Liver (tissue), 9 donors: ENCODE results near the gene AHRR. TPM values are rescaled to one million over a fixed set of nuclear protein-coding genes. Genes with fewer than 3 reads are reported as not detected.

Source experiments
- DNase-seq: peaks from one replicate; pipeline ENCODE4 v3.0.0-alpha.2; 2017; ENCODE audit warnings: low spot score
- H3K27ac ChIP-seq, 2 donors: one replicate each; pipeline ENCODE4 v1.7.0; 2013; ENCODE audit warnings: inconsistent platforms in 2 of 2, low read length in 2 of 2, control low read depth in 1 of 2, low read depth in 1 of 2, mild to moderate bottlenecking in 1 of 2
- H3K27me3 ChIP-seq, 4 donors: one replicate each; pipeline versions ENCODE4 v1.6.1 to v1.7.0; 2013; ENCODE audit warnings: low read length in 3 of 4, inconsistent platforms in 1 of 4, mild to moderate bottlenecking in 1 of 4, moderate library complexity in 1 of 4; ENCODE audit not compliant: control insufficient read depth in 4 of 4, insufficient read depth in 4 of 4
- H3K36me3 ChIP-seq, 4 donors: one replicate each; pipeline versions ENCODE4 v1.6.1 to v1.7.0; 2013; ENCODE audit warnings: low read length in 3 of 4, mild to moderate bottlenecking in 3 of 4, low read depth in 1 of 4, moderate library complexity in 1 of 4; ENCODE audit not compliant: control insufficient read depth in 4 of 4, insufficient read depth in 3 of 4
- H3K4me1 ChIP-seq, 4 donors: one replicate each; pipeline versions ENCODE4 v1.6.1 to v1.7.0; 2013; ENCODE audit warnings: low read length in 3 of 4, mild to moderate bottlenecking in 3 of 4, moderate library complexity in 1 of 4; ENCODE audit not compliant: control insufficient read depth in 4 of 4, insufficient read depth in 4 of 4
- H3K4me3 ChIP-seq, 3 donors: one replicate each; pipeline versions ENCODE4 v1.6.1 to v1.7.0; 2013; ENCODE audit warnings: low read length in 3 of 3, control low read depth in 1 of 3, low read depth in 1 of 3, mild to moderate bottlenecking in 1 of 3
- H3K9ac ChIP-seq, 2 donors: one replicate each; pipeline ENCODE4 v1.7.0; 2013; ENCODE audit warnings: low read length in 2 of 2, mild to moderate bottlenecking in 2 of 2, moderate library complexity in 2 of 2, control low read depth in 1 of 2, low read depth in 1 of 2
- H3K9me3 ChIP-seq, 4 donors: one replicate each; pipeline versions ENCODE4 v1.6.1 to v1.7.0; 2013; ENCODE audit warnings: low read length in 3 of 4; ENCODE audit not compliant: control insufficient read depth in 4 of 4
- EGR1 ChIP-seq, 2 donors: IDR thresholded peaks; 2 replicates each; pipeline ENCODE4 v1.6.1; 2016 to 2018; ENCODE audit warnings: antibody characterized with exemption in 2 of 2, low read depth in 2 of 2
- FOXA1 ChIP-seq: IDR thresholded peaks from 2 replicates; pipeline ENCODE4 v1.6.1; 2016; ENCODE audit warnings: antibody characterized with exemption
- FOXA2 ChIP-seq: IDR thresholded peaks from 2 replicates; pipeline ENCODE4 v1.6.1; 2016; ENCODE audit warnings: antibody characterized with exemption
- GABPA ChIP-seq, 2 donors: IDR thresholded peaks in 1 of 2; conservative IDR thresholded peaks in 1 of 2; 2 replicates each; pipeline ENCODE4 v1.6.1; 2016; ENCODE audit warnings: antibody characterized with exemption in 2 of 2, mild to moderate bottlenecking in 1 of 2, moderate library complexity in 1 of 2
- HNF4A ChIP-seq, 2 donors: conservative IDR thresholded peaks; 2 replicates each; pipeline ENCODE4 v1.6.1; 2016; ENCODE audit warnings: antibody characterized with exemption in 2 of 2, mild to moderate bottlenecking in 2 of 2
- HNF4G ChIP-seq: IDR thresholded peaks from 2 replicates; pipeline ENCODE4 v1.6.1; 2016; ENCODE audit warnings: antibody characterized with exemption
- JUND ChIP-seq, 2 donors: IDR thresholded peaks; 2 replicates each; pipeline ENCODE4 v1.6.1; 2016; ENCODE audit warnings: antibody characterized with exemption in 2 of 2
- MAX ChIP-seq: IDR thresholded peaks from 2 replicates; pipeline ENCODE4 v1.6.1; 2016; ENCODE audit warnings: antibody characterized with exemption
- NR2F2 ChIP-seq: IDR thresholded peaks from 2 replicates; pipeline ENCODE4 v1.6.1; 2016; ENCODE audit warnings: antibody characterized with exemption
- RAD21 ChIP-seq, 2 donors: IDR thresholded peaks; 2 replicates each; pipeline ENCODE4 v1.6.1; 2016; ENCODE audit warnings: antibody characterized with exemption in 2 of 2, mild to moderate bottlenecking in 2 of 2
- REST ChIP-seq: IDR thresholded peaks from 2 replicates; pipeline ENCODE4 v1.6.1; 2016; ENCODE audit warnings: antibody characterized with exemption, mild to moderate bottlenecking
- RXRA ChIP-seq, 2 donors: IDR thresholded peaks; 2 replicates each; pipeline ENCODE4 v1.6.1; 2017 to 2018; ENCODE audit warnings: antibody characterized with exemption in 2 of 2, mild to moderate bottlenecking in 1 of 2
- SP1 ChIP-seq: IDR thresholded peaks from 2 replicates; pipeline ENCODE4 v1.6.1; 2018; ENCODE audit warnings: antibody characterized with exemption, mild to moderate bottlenecking
- TAF1 ChIP-seq: conservative IDR thresholded peaks from 2 replicates; pipeline ENCODE4 v1.6.1; 2016; ENCODE audit warnings: antibody characterized with exemption, mild to moderate bottlenecking
- YY1 ChIP-seq: IDR thresholded peaks from 2 replicates; pipeline ENCODE4 v1.6.1; 2016; ENCODE audit warnings: antibody characterized with exemption, mild to moderate bottlenecking
- WGBS: extraction: QIAGEN DNeasy Blood & Tissue Kit; methylation state at CpG from one replicate; pipeline ENCODE4 v1.1.7; 2013; 5-methylcytosine and 5-hydroxymethylcytosine counted together
- polyA plus RNA-seq, 2 donors: library from polyadenylated mRNA; stranded (reverse) in 1 of 2; unstranded in 1 of 2; fragments of 200-250 nt in 1 of 2; fragments of >200 nt in 1 of 2; fragmentation: Nextera tagmentation in 1 of 2; extraction: Ambion mirVana in 1 of 2; gene quantifications; one replicate each; pipeline versions ENCODE4 v1.2.1 to v1.2.3, GENCODE V29; 2013 to 2015
- total RNA-seq, 2 donors: library from RNA; depleted of rRNA; stranded (reverse); fragments of >200 nt; gene quantifications; one replicate each; pipeline ENCODE4 v1.2.3, GENCODE V29; 2014
- TF ChIP-seq, protein P1 (sequence below): IDR thresholded peaks from 2 replicates; pipeline ENCODE4 v1.6.1; 2016; ENCODE audit warnings: antibody characterized with exemption
- TF ChIP-seq, protein P2 (sequence below): IDR thresholded peaks from 2 replicates; pipeline ENCODE4 v1.6.1; 2016; ENCODE audit warnings: antibody characterized with exemption
- TF ChIP-seq, protein P3 (sequence below): fragments of 150-350 bp; IDR thresholded peaks from 2 replicates; pipeline ENCODE4 v1.5.1; 2017; ENCODE audit warnings: improper control_type of control experiment, low read depth, low read length; ENCODE audit not compliant: missing input control
- donor health status: healthy.
- donor health status: healthy.
- donor health status: healthy.
- donor health status: healthy.
- donor health status: healthy.

AHRR gene
- total and polyA plus RNA-seq, 4 donors, result 0.15 to 0.47 (median 0.24) TPM

DNA sequence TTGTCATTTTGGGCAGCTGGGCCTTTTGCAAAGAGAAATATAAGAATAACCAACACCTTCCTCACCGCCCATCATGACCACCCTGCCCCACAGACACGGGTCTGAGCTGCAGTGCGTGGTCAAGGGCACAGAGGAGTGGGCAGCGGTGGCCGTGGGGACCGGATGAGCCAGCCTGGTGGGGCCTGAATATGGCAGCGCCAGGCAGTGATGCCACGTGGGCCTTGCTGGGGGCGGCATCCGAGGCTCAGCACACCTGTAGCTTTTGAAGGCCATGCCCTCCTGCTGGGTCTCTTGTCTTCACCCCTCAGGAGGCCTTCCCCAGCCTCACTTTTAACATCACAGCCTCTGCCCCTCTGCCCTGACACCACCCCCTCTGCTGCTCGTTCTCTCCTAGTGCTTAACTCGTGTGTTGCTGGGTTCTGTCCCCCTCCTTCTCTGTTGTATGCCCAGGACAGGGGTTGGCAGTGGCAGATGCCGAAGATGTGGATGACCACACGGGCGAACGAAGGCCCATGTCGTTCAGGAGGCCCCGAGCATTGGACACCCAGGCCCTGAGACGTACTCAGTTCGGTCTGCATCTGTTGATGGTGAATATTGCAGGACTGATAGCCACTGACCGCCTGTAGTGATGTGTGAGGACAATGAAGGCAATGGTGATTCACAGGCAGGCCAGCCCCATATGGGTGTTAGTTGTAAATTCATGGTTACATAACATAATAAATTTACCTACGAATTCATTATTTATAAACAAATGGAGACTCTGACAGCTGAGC, 46.0 kb downstream of the AHRR start:
- Histone ChIP-seq H3K27ac (no peak overlapping the region), H3K27me3 (no peaks in the 10 kb centered on the region), H3K4me3 (no peak overlapping the region), H3K9ac (no peak overlapping the region), H3K4me1 (no peaks in the 10 kb centered on the region), H3K36me3 (no peaks in the 10 kb centered on the region), H3K9me3 (peaks cover 0 to 5% (median 0%) of the 10 kb centered on the region in 4 donors)
- peak; percentile 14 for DNase-seq
- TF ChIP-seq FOXA2 (no peak), GABPA (IDR thresholded peaks at IDR 0.05 in 1 of 2, conservative IDR thresholded peaks at IDR 0.05 in 1 of 2) (no peak)
- TF ChIP-seq, protein P1, sequence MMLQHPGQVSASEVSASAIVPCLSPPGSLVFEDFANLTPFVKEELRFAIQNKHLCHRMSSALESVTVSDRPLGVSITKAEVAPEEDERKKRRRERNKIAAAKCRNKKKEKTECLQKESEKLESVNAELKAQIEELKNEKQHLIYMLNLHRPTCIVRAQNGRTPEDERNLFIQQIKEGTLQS, result no peak
- 88% methylated on average over 22 of the region's 22 CpGs for WGBS

GRCh38 chr5:368183-369084, 46.9 kb downstream of the AHRR start:
- H3K9me3 ChIP-seq, result peaks cover 0 to 2% (median 0%) of the 10 kb centered on the region in 4 donors
- H3K27me3 ChIP-seq, result no peaks in the 10 kb centered on the region
- no peaks in the 10 kb centered on the region for H3K4me1 ChIP-seq
- no peaks in the 10 kb centered on the region for H3K36me3 ChIP-seq
- 68% methylated on average over 26 of the region's 26 CpGs for WGBS
- no peak overlapping the region for H3K4me3 ChIP-seq
- no peak overlapping the region for H3K9ac ChIP-seq
- H3K27ac ChIP-seq, result no peak overlapping the region
- no peak for TF ChIP-seq JUND (IDR thresholded peaks at IDR 0.05)
- TF ChIP-seq SP1, result no peak
- no peak for TF ChIP-seq FOXA2
- no peak for TF ChIP-seq HNF4G
- no peak for TF ChIP-seq YY1
- TF ChIP-seq NR2F2, result no peak
- no peak for TF ChIP-seq TAF1
- TF ChIP-seq GABPA (IDR thresholded peaks at IDR 0.05 in 1 of 2, conservative IDR thresholded peaks at IDR 0.05 in 1 of 2), result no peak
- no peak for TF ChIP-seq MAX
- no peak for TF ChIP-seq EGR1 (IDR thresholded peaks at IDR 0.05; ENCODE audit: low read depth in 2 of 2)
- TF ChIP-seq, protein P2, sequence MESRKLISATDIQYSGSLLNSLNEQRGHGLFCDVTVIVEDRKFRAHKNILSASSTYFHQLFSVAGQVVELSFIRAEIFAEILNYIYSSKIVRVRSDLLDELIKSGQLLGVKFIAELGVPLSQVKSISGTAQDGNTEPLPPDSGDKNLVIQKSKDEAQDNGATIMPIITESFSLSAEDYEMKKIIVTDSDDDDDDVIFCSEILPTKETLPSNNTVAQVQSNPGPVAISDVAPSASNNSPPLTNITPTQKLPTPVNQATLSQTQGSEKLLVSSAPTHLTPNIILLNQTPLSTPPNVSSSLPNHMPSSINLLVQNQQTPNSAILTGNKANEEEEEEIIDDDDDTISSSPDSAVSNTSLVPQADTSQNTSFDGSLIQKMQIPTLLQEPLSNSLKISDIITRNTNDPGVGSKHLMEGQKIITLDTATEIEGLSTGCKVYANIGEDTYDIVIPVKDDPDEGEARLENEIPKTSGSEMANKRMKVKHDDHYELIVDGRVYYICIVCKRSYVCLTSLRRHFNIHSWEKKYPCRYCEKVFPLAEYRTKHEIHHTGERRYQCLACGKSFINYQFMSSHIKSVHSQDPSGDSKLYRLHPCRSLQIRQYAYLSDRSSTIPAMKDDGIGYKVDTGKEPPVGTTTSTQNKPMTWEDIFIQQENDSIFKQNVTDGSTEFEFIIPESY, result no peak
- no peak for TF ChIP-seq HNF4A (conservative IDR thresholded peaks at IDR 0.05)
- no peak for TF ChIP-seq REST
- no peak for TF ChIP-seq RAD21 (IDR thresholded peaks at IDR 0.05)
- no peak for TF ChIP-seq FOXA1
- no peak for TF ChIP-seq RXRA (IDR thresholded peaks at IDR 0.05)
- TF ChIP-seq, protein P3, sequence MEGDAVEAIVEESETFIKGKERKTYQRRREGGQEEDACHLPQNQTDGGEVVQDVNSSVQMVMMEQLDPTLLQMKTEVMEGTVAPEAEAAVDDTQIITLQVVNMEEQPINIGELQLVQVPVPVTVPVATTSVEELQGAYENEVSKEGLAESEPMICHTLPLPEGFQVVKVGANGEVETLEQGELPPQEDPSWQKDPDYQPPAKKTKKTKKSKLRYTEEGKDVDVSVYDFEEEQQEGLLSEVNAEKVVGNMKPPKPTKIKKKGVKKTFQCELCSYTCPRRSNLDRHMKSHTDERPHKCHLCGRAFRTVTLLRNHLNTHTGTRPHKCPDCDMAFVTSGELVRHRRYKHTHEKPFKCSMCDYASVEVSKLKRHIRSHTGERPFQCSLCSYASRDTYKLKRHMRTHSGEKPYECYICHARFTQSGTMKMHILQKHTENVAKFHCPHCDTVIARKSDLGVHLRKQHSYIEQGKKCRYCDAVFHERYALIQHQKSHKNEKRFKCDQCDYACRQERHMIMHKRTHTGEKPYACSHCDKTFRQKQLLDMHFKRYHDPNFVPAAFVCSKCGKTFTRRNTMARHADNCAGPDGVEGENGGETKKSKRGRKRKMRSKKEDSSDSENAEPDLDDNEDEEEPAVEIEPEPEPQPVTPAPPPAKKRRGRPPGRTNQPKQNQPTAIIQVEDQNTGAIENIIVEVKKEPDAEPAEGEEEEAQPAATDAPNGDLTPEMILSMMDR, result no peak
- TF ChIP-seq, protein P1, result no peak
- peak; percentile 29 for DNase-seq
